HG03558 (cell line): ENCODE measurements around the gene PMAIP1.

Experiments
- ATAC-seq: cut with Tn5 transposase; IDR thresholded peaks from one replicate; pipeline ENCODE4 v1.9.1; 2021; ENCODE audit warnings: moderate number of reproducible peaks; ENCODE audit not compliant: unreplicated experiment; ENCODE audit errors: extremely low read depth

PMAIP1 gene

DNA sequence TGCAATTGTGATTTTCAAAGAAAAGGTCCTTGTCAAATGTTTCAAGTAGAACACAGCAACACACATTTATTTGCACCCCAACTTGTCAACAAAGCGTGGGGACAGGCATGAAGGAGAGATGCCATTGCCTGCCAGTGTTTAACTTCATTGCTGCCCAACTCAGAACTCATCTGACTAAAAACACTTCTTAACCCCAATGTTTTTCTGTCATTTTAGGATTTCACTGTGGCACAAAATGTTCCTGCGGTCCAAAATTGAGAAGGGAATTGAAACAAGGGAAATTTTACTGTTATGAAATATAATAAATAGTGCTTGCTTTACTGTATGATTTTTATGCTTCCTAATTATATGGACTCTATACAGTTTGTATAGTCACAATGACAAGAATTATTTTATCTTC lies 45.7 kb downstream of the PMAIP1 start:
- ATAC-seq = no peak

DNA sequence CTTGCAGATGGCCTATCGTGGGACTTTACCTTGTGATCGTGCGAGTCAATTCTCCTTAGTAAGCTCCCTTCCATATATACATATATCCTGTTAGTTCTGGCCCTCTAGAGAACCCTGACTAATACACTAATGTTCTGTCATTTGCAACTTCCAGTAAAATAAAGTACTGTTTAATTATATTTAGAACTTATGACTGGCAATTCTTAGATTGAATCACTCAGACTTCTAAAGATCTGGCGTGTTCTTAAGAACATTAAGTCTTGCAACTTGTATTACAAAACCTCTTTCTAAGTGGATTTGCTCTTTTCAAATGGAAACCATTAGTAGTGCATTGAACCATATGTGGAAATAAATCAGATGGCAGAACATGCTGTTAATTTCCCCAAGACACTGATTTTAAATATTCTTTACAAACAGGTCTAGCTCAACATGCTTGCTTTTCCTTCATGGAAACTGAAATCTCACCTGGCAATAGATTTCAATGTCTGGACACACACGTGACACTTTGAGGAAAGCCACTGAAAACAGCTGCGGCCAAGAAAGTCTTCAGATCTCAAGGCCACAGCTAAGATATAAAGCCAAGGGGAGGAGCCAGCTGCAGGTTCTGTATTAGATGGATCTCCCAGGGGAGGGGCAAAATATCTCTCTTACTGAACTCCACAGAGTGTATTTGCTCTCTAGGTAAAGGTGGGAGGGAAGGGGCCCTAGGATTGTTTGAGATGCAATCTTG lies 50.6 kb downstream of the PMAIP1 start:
- no peak for ATAC-seq

DNA sequence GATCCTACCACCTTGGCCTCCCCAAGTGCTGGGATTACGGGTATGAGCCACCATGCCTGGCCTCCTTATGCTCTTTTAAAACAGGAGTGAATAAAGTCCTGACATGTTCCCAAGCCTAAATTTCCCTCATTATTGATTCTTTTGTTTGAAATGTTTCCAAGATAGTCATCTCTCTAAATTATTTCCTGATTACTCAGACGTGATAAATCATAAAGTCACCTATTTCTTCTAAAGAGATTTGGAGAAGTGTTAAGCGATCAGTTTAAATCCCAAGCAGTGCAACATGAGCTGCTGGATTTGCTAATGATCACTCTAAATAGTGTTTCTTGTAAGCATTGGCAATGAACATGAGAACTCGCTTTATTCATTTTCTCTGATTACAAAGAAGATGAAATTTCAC lies 51.8 kb downstream of the PMAIP1 start:
- no peak for ATAC-seq

DNA sequence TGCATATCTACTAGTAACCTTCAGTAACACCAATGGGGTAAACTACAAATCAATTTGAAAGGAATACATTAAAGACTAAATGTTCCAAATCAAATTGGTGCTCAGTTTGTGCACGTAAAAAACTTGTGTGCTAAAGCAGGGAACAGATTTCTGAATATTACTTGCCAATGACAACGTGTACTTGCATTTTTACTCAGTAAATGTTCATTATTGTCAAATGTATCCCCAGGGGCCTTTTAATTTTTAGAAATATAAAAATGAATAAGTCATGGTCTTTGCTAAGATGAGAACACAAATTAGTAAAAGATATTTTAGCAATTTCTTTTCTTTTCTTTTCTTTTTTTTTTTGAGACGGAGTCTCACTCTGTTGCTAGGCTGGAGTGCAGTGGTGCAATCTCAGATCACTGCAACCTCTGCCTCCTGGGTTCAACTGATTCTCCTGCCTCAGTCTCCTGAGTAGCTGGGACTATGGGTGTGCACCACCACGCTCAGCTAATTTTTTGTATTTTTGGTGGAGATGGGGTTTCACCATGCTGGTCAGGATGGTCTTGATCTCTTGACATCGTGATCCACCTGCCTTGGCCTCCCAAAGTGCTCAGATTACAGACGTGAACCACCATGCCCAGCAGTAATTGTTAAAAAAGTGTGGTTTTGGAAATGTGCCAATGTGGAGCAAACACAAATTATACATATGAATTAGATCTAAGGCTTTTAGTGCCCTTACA lies 52.6 kb downstream of the PMAIP1 start:
- ATAC-seq = no peak
